ENCODE data around the gene KIAA1549. TPM values are rescaled to one million over a fixed set of nuclear protein-coding genes. Genes with fewer than 3 reads are reported as not detected.
"Not testable (repeated sequence)": the region's sequence is repeated elsewhere in the genome, so short reads cannot be mapped to it uniquely, and the experiment has no call there.

KIAA1549 gene
- total RNA-seq, 3 donors from 2014 or later, result 2.0 to 4.2 (median 2.1) TPM

DNA sequence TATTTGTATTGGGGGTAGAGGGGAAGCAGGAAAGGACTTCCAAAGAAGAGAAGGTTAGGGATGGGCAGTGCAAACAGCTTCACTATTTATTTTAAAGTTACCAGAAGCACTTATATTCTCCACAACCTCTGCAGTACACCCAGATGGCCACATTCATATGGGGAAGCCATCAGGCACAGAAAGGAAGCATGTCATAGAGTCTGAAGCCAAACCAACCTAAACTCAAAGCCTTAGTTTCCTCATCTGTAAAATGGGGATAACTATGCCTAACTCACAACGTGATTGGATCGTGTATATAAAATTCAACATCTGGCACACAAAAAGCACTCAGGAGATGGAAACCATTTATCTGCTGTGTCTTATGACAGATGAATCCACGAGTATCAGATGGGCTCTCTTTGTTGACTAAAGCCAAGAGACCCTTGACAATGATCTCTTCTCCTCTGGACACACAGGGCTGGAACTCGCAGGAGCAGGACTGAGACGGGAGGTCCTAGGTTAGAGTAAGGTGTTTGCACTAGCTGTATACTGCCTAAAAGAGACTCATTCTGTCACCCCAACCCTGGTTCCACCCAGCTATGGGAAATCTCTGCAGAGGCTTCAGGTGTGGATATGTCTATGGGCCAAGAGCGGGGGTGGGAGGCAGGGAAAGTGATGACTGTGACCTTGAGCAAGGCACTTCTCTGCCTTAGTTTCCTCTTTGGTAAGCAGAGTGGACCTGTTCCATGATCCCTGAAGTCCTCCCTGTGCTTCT lies 1.8 kb downstream of the KIAA1549 start:
- H3K4me3 ChIP-seq, result no peak overlapping the region
- ATAC-seq, result no peak
- H3K9me3 ChIP-seq, result no peaks in the 10 kb centered on the region
- DNase-seq, result no peak
- TF ChIP-seq, protein P1, sequence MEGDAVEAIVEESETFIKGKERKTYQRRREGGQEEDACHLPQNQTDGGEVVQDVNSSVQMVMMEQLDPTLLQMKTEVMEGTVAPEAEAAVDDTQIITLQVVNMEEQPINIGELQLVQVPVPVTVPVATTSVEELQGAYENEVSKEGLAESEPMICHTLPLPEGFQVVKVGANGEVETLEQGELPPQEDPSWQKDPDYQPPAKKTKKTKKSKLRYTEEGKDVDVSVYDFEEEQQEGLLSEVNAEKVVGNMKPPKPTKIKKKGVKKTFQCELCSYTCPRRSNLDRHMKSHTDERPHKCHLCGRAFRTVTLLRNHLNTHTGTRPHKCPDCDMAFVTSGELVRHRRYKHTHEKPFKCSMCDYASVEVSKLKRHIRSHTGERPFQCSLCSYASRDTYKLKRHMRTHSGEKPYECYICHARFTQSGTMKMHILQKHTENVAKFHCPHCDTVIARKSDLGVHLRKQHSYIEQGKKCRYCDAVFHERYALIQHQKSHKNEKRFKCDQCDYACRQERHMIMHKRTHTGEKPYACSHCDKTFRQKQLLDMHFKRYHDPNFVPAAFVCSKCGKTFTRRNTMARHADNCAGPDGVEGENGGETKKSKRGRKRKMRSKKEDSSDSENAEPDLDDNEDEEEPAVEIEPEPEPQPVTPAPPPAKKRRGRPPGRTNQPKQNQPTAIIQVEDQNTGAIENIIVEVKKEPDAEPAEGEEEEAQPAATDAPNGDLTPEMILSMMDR (IDR thresholded peaks at IDR 0.05), result no peak
- H3K36me3 ChIP-seq (ENCODE audit: low read depth), result no peaks in the 10 kb centered on the region
- intact Hi-C loops (cut with DNase I, micrococcal nuclease), result no loop called here
- peaks cover 4% of the 10 kb centered on the region for H3K4me1 ChIP-seq (ENCODE audit: low read depth)

DNA sequence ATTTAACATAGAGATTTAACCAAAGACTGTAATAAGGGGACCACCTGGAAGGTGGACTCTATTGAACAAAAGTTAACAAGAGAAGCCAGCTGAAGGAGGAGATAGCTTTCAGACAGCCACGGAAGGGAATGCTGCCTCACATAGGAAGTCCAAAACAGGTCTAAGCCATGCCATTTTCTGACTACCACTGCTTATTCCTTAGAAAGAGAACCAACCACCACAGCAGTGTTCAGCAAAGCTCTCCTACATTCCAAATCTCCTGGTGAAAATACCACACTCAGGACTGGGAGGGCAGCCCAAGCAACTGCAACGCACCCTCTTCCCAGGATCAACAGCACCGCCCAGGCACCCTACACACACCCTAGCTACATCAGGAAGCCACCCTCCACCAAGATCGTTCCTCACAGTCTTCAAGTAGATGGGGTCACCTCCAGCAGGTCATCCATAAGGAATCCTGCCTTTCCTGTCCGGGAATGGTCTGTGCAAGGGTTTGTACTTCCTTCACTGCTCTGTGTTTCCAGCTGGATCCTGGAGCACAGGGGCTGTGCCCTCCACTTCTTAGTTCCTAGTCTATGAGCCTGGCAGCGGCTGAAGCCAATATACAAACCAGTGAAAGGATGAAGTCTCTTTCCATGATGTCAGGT lies 2.5 kb downstream of the KIAA1549 start:
- TF ChIP-seq, protein P1 (IDR thresholded peaks at IDR 0.05), result no peak
- Histone ChIP-seq H3K9me3 (no peaks in the 10 kb centered on the region), H3K4me1 (ENCODE audit: low read depth) (peaks cover 4% of the 10 kb centered on the region), H3K36me3 (ENCODE audit: low read depth) (no peaks in the 10 kb centered on the region), H3K4me3 (no peak overlapping the region)
- ATAC-seq (no peak), DNase-seq (no peak)
- intact Hi-C loops (cut with DNase I, micrococcal nuclease), result no loop called here

DNA sequence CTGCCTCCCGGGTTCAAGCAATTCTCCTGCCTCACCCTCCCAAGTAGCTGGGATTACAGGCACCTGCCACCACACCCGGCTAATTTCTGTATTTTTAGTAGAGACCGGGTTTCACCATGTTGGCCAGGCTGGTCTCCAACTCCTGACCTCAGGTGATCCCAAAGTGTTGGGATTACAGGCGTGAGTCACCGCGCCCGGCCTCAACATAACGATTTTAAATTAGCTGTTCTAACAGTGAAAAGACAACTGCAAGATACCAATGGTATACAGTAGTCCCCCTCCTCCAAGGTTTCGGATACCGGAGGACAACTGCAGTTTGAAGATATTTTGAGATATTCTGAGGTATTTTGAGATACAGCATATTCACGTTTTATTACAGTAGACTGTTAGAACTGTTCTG lies 5.0 kb downstream of the KIAA1549 start:
- H3K4me1 ChIP-seq (ENCODE audit: low read depth); H3K4me3 ChIP-seq; ATAC-seq; H3K36me3 ChIP-seq (ENCODE audit: low read depth); DNase-seq; H3K9me3 ChIP-seq; intact Hi-C loops (cut with DNase I, micrococcal nuclease): not testable (repeated sequence)

DNA sequence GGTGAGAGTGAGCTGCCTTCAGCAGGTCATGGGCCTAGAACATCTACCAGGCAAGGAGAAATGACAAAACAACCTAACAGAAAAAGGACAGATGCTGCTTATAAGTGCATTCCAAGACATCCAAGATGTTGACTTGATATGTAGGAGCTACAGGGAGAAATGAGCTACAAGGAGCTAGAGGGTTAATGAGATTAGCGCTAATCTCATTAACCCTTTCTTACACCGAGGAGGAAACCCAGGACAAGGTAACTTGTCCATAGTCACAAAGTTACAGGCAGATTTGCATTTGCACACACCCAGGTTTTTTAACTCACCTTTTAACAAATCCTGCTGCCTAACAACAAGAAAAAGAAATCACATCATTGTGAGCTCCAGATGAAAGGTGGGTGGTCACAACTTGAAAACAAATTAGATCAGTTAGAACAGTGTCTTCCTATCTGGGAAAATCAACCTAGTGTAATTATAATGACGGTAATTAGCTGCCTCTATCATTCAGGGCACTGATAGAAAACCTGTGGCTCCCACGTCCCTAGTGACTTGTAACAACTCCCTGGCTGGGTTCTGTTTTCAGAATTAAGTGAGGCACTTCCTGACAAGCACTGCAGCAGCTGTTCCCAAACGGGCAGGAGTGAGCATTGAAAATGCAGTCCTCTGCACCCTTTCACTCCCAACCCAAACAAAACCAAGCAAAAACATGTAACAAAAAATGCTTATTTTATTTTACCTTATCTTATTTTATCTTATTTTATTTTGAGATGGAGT lies 5.7 kb downstream of the KIAA1549 start:
- TF ChIP-seq, protein P1 (IDR thresholded peaks at IDR 0.05), result no peak
- H3K9me3 ChIP-seq, result no peaks in the 10 kb centered on the region
- H3K4me1 ChIP-seq (ENCODE audit: low read depth), result no peaks in the 10 kb centered on the region
- ATAC-seq, result no peak
- DNase-seq, result no peak
- no peak overlapping the region for H3K4me3 ChIP-seq
- H3K36me3 ChIP-seq (ENCODE audit: low read depth), result no peaks in the 10 kb centered on the region
- intact Hi-C loops (cut with DNase I, micrococcal nuclease), result no loop called here

DNA sequence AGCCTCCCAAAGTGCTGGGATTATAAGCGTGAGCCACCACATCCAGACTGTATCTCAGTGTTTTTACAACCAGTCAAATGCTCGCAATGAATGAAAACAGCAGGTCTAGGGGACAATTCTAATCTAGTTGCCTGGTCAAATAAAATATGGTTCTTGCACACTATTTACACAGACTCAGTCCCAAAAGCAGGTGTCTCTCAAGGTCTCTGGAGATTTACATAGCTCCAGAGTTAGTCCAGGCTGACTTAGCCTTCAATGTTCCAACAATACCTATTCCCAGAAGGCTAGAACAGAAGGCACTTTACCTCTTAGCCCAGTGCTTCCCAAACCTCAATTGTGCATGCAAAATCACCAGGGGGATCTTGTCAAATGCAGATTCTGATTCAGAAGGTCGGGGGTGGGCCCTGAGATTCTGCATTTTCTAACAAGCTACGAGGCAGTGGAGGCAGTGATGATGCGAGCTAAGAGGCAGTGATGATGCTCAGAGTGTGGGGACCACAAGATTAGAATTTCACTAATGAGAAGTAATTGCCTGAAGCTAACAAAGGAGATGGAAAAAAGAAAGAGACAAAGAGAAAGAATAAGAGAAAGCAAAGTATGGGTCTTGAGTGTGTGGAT lies 6.4 kb downstream of the KIAA1549 start:
- Histone ChIP-seq H3K4me1 (ENCODE audit: low read depth) (no peaks in the 10 kb centered on the region), H3K9me3 (no peaks in the 10 kb centered on the region), H3K4me3 (no peak overlapping the region), H3K36me3 (ENCODE audit: low read depth) (no peaks in the 10 kb centered on the region)
- ATAC-seq (no peak), DNase-seq (no peak)
- TF ChIP-seq, protein P1 (IDR thresholded peaks at IDR 0.05), result no peak
- intact Hi-C loops (cut with DNase I, micrococcal nuclease), result no loop called here

Data from mucosa of descending colon (tissue), 3 donors.